PFSK-1 (cell line): Measurements from ENCODE around the gene MPP2.

Source experiments
- POLR2AphosphoS5 ChIP-seq: IDR thresholded peaks from 2 replicates; pipeline ENCODE4 v1.6.1; 2012; ENCODE audit warnings: low read depth, mild to moderate bottlenecking, control low read depth, low read length, moderate library complexity
- REST ChIP-seq, 2 experiments: IDR thresholded peaks; 2 replicates each; pipeline versions ENCODE4 v1.6.1 to v1.8.0; 2011 to 2012; ENCODE audit warnings: low read depth in 2 of 2, low read length in 2 of 2, control low read depth in 1 of 2, inconsistent platforms in 1 of 2, mild to moderate bottlenecking in 1 of 2, moderate library complexity in 1 of 2; ENCODE audit not compliant: insufficient read depth in 1 of 2
- TAF1 ChIP-seq: IDR thresholded peaks from 2 replicates; pipeline ENCODE4 v1.6.1; 2012; ENCODE audit warnings: low read length, control low read depth, borderline replicate concordance; ENCODE audit not compliant: insufficient read depth

GRCh38 chr17:43864161-43864984 is 43.0 kb downstream of the MPP2 start:
- TF ChIP-seq POLR2AphosphoS5 (no peak), REST (IDR thresholded peaks at IDR 0.05; ENCODE audit: insufficient read depth in 1 of 2, low read depth in 2 of 2, low read length in 2 of 2) (no peak), TAF1 (no peak)
